RWPE2 (cell line): ENCODE measurements around the gene FAM216B.

Source experiments
- ATAC-seq: fragments of 200-7000 bp; cut with Tn5 transposase; 3 replicates; pipeline ENCODE4 v1.9.1; 2021; ENCODE audit warnings: low read depth
- DNase-seq: peaks from one replicate; pipeline ENCODE4 v3.0.0-alpha.2; 2020; ENCODE audit warnings: low spot score
- H3K27ac ChIP-seq: fragments of 450-650 bp; 2 replicates; pipeline ENCODE4 v1.5.1; 2017; ENCODE audit warnings: mild to moderate bottlenecking; ENCODE audit not compliant: poor library complexity, severe bottlenecking
- H3K27me3 ChIP-seq: fragments of 250-450 bp; sonication (Bioruptor Pico); 2 replicates; pipeline ENCODE4 v1.5.1; 2021; ENCODE audit warnings: mild to moderate bottlenecking, moderate library complexity; ENCODE audit not compliant: insufficient read depth, poor library complexity, severe bottlenecking
- H3K36me3 ChIP-seq: fragments of 250-450 bp; sonication (Bioruptor Pico); 2 replicates; pipeline ENCODE4 v1.5.1; 2020; ENCODE audit warnings: low read depth, mild to moderate bottlenecking, moderate library complexity
- H3K4me1 ChIP-seq: fragments of 250-450 bp; sonication (Bioruptor Pico); 2 replicates; pipeline ENCODE4 v1.5.1; 2021; ENCODE audit warnings: mild to moderate bottlenecking, moderate library complexity; ENCODE audit not compliant: insufficient read depth, poor library complexity, severe bottlenecking
- H3K4me3 ChIP-seq: fragments of 250-450 bp; sonication (Bioruptor Pico); 2 replicates; pipeline ENCODE4 v1.5.1; 2021; ENCODE audit warnings: mild to moderate bottlenecking, moderate library complexity; ENCODE audit not compliant: severe bottlenecking
- H3K9me3 ChIP-seq: fragments of 250-450 bp; sonication (Bioruptor Pico); 2 replicates; pipeline ENCODE4 v1.5.1; 2021; ENCODE audit warnings: mild to moderate bottlenecking, moderate library complexity; ENCODE audit not compliant: severe bottlenecking
- CTCF ChIP-seq: fragments of 450-650 bp; IDR thresholded peaks from one replicate; pipeline ENCODE4 v1.5.1; 2017; ENCODE audit warnings: mild to moderate bottlenecking, moderate library complexity; ENCODE audit not compliant: poor library complexity, severe bottlenecking

Gene FAM216B

GRCh38 chr13:42757678-42758420 lies 23.5 kb upstream of the FAM216B start:
- no peaks in the 10 kb centered on the region for H3K27me3 ChIP-seq
- H3K9me3 ChIP-seq = no peaks in the 10 kb centered on the region
- H3K27ac ChIP-seq = no peak overlapping the region
- no peak for TF ChIP-seq CTCF
- ATAC-seq (no peak), DNase-seq (no peak)
- H3K4me3 ChIP-seq = no peak overlapping the region
- peaks cover 9% of the 10 kb centered on the region for H3K4me1 ChIP-seq
- H3K36me3 ChIP-seq = no peaks in the 10 kb centered on the region

GRCh38 chr13:42758515-42758914 lies 22.9 kb upstream of the FAM216B start:
- DNase-seq = no peak
- no peak overlapping the region for H3K27ac ChIP-seq
- TF ChIP-seq CTCF = no peak
- H3K9me3 ChIP-seq = no peaks in the 10 kb centered on the region
- no peak for ATAC-seq
- no peaks in the 10 kb centered on the region for H3K36me3 ChIP-seq
- no peaks in the 10 kb centered on the region for H3K27me3 ChIP-seq
- H3K4me1 ChIP-seq = peaks cover 15% of the 10 kb centered on the region
- no peak overlapping the region for H3K4me3 ChIP-seq

- ATAC-seq = no peak
- Histone ChIP-seq H3K36me3 (no peaks in the 10 kb centered on the region), H3K4me1 (peaks cover 15% of the 10 kb centered on the region), H3K27ac (no peak overlapping the region), H3K4me3 (no peak overlapping the region), H3K9me3 (no peaks in the 10 kb centered on the region), H3K27me3 (no peaks in the 10 kb centered on the region)
- TF ChIP-seq CTCF = no peak
- DNase-seq = no peak
Observed at GRCh38 chr13:42760951-42761350, 20.4 kb upstream of the FAM216B start.

GRCh38 chr13:42762251-42762650 lies 19.1 kb upstream of the FAM216B start:
- no peak for TF ChIP-seq CTCF
- peak overlapping the region; percentile 51 for H3K27ac ChIP-seq
- DNase-seq (no peak), ATAC-seq (peak; percentile 41; the same call in 1 of the 3 replicates)
- H3K27me3 ChIP-seq = no peaks in the 10 kb centered on the region
- H3K4me3 ChIP-seq = no peak overlapping the region
- peaks cover 15% of the 10 kb centered on the region for H3K4me1 ChIP-seq
- no peaks in the 10 kb centered on the region for H3K9me3 ChIP-seq
- H3K36me3 ChIP-seq = no peaks in the 10 kb centered on the region

- H3K4me1 ChIP-seq = peaks cover 15% of the 10 kb centered on the region
- TF ChIP-seq CTCF = no peak
- DNase-seq = no peak
- no peaks in the 10 kb centered on the region for H3K27me3 ChIP-seq
- no peak overlapping the region for H3K4me3 ChIP-seq
- peak; percentile 55; the same call in 1 of the 3 replicates for ATAC-seq
- no peaks in the 10 kb centered on the region for H3K36me3 ChIP-seq
- no peaks in the 10 kb centered on the region for H3K9me3 ChIP-seq
- H3K27ac ChIP-seq = peak overlapping the region; percentile 51
Observed at GRCh38 chr13:42762917-42763316, 18.5 kb upstream of the FAM216B start.
